Caco-2 (cell line): ENCODE data around the gene SELENOH. TPM values are rescaled to one million over a fixed set of nuclear protein-coding genes. Genes with fewer than 3 reads are reported as not detected.

Experiments used
- BruUV-seq: library from RNA; stranded (reverse); fragments of 400-500 nt; replicated peaks from 2 replicates; lab custom pipeline; 2021; lab: Mats Ljungman, UMichigan
- CTCF ChIA-PET: fragments of 300-600 bp; sonication (Branson Sonifier 250); formaldehyde crosslinking; loops from one replicate; lab custom pipeline; 2022; ENCODE audit warnings: antibody characterized with exemption; lab: Charles Lee
- POLR2A ChIA-PET: fragments of 300-600 bp; sonication (Branson Sonifier 250); formaldehyde crosslinking; loops from one replicate; lab custom pipeline; 2022; ENCODE audit warnings: antibody characterized with exemption; lab: Charles Lee
- DNase-seq, 2 experiments: peaks; one replicate each; pipeline versions ENCODE4 v3.0.0 to v3.0.0-alpha.2; 2020 to 2022
- H3K27me3 ChIP-seq: replicated peaks from 2 replicates; pipeline ENCODE4 v1.6.0; 2011; ENCODE audit warnings: low read length; ENCODE audit not compliant: control insufficient read depth, insufficient read depth
- H3K36me3 ChIP-seq: 2 replicates; pipeline ENCODE4 v1.5.1; 2011; ENCODE audit warnings: low read length; ENCODE audit not compliant: control insufficient read depth, insufficient read depth
- H3K4me1 ChIP-seq: fragments of 250-450 bp; sonication (Bioruptor Pico); 2 replicates; pipeline ENCODE4 v1.5.1; 2020; ENCODE audit warnings: mild to moderate bottlenecking
- H3K4me3 ChIP-seq: 2 replicates; pipeline ENCODE4 v1.5.1; 2011; ENCODE audit warnings: low read depth, mild to moderate bottlenecking, control low read depth, low read length
- H3K9me3 ChIP-seq: fragments of 250-450 bp; sonication (Bioruptor Pico); 2 replicates; pipeline ENCODE4 v1.5.1; 2020; ENCODE audit warnings: mild to moderate bottlenecking, moderate library complexity
- H3K27ac Mint-ChIP-seq: one replicate; pipeline ENCODE4 v1.8.0; 2022; ENCODE audit warnings: mixed read lengths; ENCODE audit not compliant: unreplicated experiment
- H3K27me3 Mint-ChIP-seq: one replicate; pipeline ENCODE4 v1.8.0; 2022; ENCODE audit warnings: mixed read lengths; ENCODE audit not compliant: insufficient read depth, unreplicated experiment
- H3K36me3 Mint-ChIP-seq: one replicate; pipeline ENCODE4 v1.8.0; 2022; ENCODE audit warnings: mild to moderate bottlenecking, mixed read lengths; ENCODE audit not compliant: insufficient read depth, unreplicated experiment
- H3K4me1 Mint-ChIP-seq: one replicate; pipeline ENCODE4 v1.8.0; 2022; ENCODE audit warnings: low read depth, mixed read lengths; ENCODE audit not compliant: unreplicated experiment
- H3K4me3 Mint-ChIP-seq: one replicate; pipeline ENCODE4 v1.8.0; 2022; ENCODE audit warnings: mild to moderate bottlenecking, moderate library complexity, mixed read lengths; ENCODE audit not compliant: unreplicated experiment
- H3K9me3 Mint-ChIP-seq: one replicate; pipeline ENCODE4 v1.8.0; 2022; ENCODE audit warnings: mixed read lengths; ENCODE audit not compliant: unreplicated experiment
- intact Hi-C: fragments of 100-400 bp; cut with micrococcal nuclease; formaldehyde crosslinking; loops from one replicate; pipeline ENCODE4 v1.10.0; 2022; ENCODE audit not compliant: unreplicated experiment
- total RNA-seq: library from RNA; stranded (reverse); gene quantifications from 2 replicates; pipeline ENCODE4 v1.2.3, GENCODE V29; 2022
- TF ChIP-seq, protein P1 (sequence below), 2 experiments: fragments of 200-600 bp in 1 of 2; IDR thresholded peaks; 1 replicate in 1 of 2; 2 replicates in 1 of 2; pipeline versions ENCODE4 v1.5.1 to v1.8.0; 2011 to 2022; ENCODE audit warnings: antibody characterized with exemption in 1 of 2, control low read depth in 1 of 2, inconsistent platforms in 1 of 2, low read depth in 1 of 2, low read length in 1 of 2, mild to moderate bottlenecking in 1 of 2, moderate library complexity in 1 of 2; ENCODE audit not compliant: insufficient read depth in 1 of 2, severe bottlenecking in 1 of 2, unreplicated experiment in 1 of 2

SELENOH gene
- total RNA-seq, 1 experiment from 2014 or later, result 174 TPM

GRCh38 chr11:57775491-57775890, 34.2 kb downstream of the SELENOH start:
- H3K4me1 ChIP-seq, result peaks cover 87% of the 10 kb centered on the region
- Mint-ChIP-seq H3K4me3 (peak overlapping the region; percentile 30), H3K27me3 (no peaks in the 10 kb centered on the region), H3K9me3 (no peaks in the 10 kb centered on the region), H3K4me1 (peaks cover 79% of the 10 kb centered on the region), H3K27ac (peak overlapping the region; percentile 94), H3K36me3 (peaks cover 26% of the 10 kb centered on the region)
- H3K9me3 ChIP-seq, result no peaks in the 10 kb centered on the region
- BruUV-seq, result no TSS peak
- ChIA-PET POLR2A (interaction anchor here (1.4 kb wide), 1 partner anchor 10 kb away, joined by 3 read pairs; no protein-coding TSS in a partner anchor), CTCF (interaction anchor here (1.8 kb wide), 1 partner anchor 14 kb away, joined by 4 read pairs; the partner anchor contains the start of gene CTNND1)
- TF ChIP-seq, protein P1, sequence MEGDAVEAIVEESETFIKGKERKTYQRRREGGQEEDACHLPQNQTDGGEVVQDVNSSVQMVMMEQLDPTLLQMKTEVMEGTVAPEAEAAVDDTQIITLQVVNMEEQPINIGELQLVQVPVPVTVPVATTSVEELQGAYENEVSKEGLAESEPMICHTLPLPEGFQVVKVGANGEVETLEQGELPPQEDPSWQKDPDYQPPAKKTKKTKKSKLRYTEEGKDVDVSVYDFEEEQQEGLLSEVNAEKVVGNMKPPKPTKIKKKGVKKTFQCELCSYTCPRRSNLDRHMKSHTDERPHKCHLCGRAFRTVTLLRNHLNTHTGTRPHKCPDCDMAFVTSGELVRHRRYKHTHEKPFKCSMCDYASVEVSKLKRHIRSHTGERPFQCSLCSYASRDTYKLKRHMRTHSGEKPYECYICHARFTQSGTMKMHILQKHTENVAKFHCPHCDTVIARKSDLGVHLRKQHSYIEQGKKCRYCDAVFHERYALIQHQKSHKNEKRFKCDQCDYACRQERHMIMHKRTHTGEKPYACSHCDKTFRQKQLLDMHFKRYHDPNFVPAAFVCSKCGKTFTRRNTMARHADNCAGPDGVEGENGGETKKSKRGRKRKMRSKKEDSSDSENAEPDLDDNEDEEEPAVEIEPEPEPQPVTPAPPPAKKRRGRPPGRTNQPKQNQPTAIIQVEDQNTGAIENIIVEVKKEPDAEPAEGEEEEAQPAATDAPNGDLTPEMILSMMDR (IDR thresholded peaks at IDR 0.05; ENCODE audit: insufficient read depth in 1 of 2, low read depth in 1 of 2, low read length in 1 of 2, severe bottlenecking in 1 of 2, unreplicated experiment in 1 of 2), result no peak
- no peak overlapping the region for H3K4me3 ChIP-seq
- intact Hi-C loops, result loop anchor here (5.0 kb wide), 1 partner anchor 802 kb away; the partner anchor contains the start of genes LPXN and ZFP91
- H3K36me3 ChIP-seq, result no peaks in the 10 kb centered on the region
- DNase-seq, result no peak
- no peaks in the 10 kb centered on the region for H3K27me3 ChIP-seq

DNA sequence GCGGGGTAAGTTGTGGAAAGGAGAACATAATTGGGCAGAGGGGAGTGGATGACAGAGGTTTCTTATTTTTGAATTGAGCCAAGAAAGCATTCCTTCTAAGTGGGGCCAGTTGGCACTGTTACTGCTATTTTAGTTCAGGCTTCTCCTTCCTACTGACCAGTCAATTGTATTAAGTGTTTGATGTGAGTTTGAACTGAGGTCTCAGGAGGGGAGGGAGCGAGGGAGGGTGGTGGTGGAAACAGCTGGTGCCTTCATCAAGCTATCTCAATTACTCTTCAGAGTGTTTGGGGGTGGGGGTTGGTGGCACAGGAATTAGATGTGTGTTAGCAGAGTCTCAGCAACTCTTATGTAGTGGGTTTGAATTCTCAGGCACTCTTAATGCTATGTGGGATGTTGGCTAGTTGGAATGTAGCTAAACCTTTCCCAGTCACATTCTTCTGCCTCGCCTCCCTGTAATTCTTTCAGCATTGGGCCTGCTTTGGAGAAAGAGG, 34.8 kb downstream of the SELENOH start:
- H3K36me3 Mint-ChIP-seq, result peaks cover 31% of the 10 kb centered on the region
- ChIA-PET POLR2A (interaction anchor here (1.4 kb wide), 1 partner anchor 9 kb away, joined by 3 read pairs; no protein-coding TSS in a partner anchor), CTCF (interaction anchor here (1.6 to 4.6 kb wide), 3 partner anchors 12 to 24 kb away, joined by 4 to 54 read pairs (median 5); partner anchors contain the start of gene CTNND1)
- TF ChIP-seq, protein P1 (IDR thresholded peaks at IDR 0.05; ENCODE audit: insufficient read depth in 1 of 2, low read depth in 1 of 2, low read length in 1 of 2, severe bottlenecking in 1 of 2, unreplicated experiment in 1 of 2), result no peak
- peak overlapping the region; percentile 94 for H3K27ac Mint-ChIP-seq
- DNase-seq, result no peak
- H3K4me1 Mint-ChIP-seq, result peaks cover 81% of the 10 kb centered on the region
- H3K4me3 Mint-ChIP-seq, result peak overlapping the region; percentile 54
- no peaks in the 10 kb centered on the region for H3K27me3 Mint-ChIP-seq
- no TSS peak for BruUV-seq
- H3K36me3 ChIP-seq, result no peaks in the 10 kb centered on the region
- H3K4me1 ChIP-seq, result peaks cover 88% of the 10 kb centered on the region
- H3K4me3 ChIP-seq, result no peak overlapping the region
- no peaks in the 10 kb centered on the region for H3K9me3 Mint-ChIP-seq
- H3K27me3 ChIP-seq, result no peaks in the 10 kb centered on the region
- intact Hi-C loops, result loop anchor here (5.0 kb wide), 1 partner anchor 801 kb away; the partner anchor contains the start of genes LPXN and ZFP91
- H3K9me3 ChIP-seq, result no peaks in the 10 kb centered on the region

DNA sequence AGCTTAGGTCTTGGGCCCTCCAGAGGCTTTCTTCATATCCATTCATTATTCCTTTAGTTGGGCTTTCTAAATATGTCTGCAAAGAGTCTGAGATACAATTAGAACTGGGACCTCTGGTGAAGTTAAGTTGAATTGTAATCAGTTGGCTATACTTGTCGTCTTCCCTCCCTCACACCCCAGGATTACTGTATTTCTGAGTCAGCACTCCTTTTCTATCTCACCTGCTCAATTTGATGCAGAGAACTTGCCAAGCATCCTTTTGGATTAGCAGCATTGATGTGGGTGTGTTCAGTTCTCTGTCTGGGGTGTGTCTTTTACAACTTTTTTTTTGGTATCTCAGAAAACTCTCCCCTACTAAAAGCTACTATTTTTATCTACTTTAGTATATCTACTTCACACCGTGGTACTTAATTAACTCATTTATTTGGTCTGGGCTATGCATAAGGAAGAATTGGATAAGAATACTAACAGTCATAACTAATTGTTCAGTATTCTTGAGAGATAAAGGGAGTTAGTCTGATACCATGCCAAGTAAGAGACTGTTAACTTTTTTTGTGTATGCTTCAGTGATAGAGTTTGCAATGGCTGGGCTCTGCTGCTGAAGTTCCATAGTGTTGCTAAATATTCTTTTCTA, 35.4 kb downstream of the SELENOH start:
- Histone ChIP-seq H3K9me3 (no peaks in the 10 kb centered on the region), H3K4me1 (peaks cover 85% of the 10 kb centered on the region), H3K36me3 (no peaks in the 10 kb centered on the region), H3K4me3 (no peak overlapping the region), H3K27me3 (no peaks in the 10 kb centered on the region)
- ChIA-PET CTCF (interaction anchor here (1.6 to 4.6 kb wide), 3 partner anchors 11 to 24 kb away, joined by 4 to 54 read pairs (median 5); partner anchors contain the start of gene CTNND1), POLR2A (interaction anchor here (1.4 kb wide), 1 partner anchor 8 kb away, joined by 3 read pairs; no protein-coding TSS in a partner anchor)
- Mint-ChIP-seq H3K27ac (peak overlapping the region; percentile 94), H3K27me3 (no peaks in the 10 kb centered on the region), H3K4me1 (peaks cover 82% of the 10 kb centered on the region), H3K9me3 (no peaks in the 10 kb centered on the region), H3K36me3 (peaks cover 37% of the 10 kb centered on the region), H3K4me3 (peak overlapping the region; percentile 54)
- intact Hi-C loops, result loop anchor here (5.0 kb wide), 1 partner anchor 801 kb away; the partner anchor contains the start of genes LPXN and ZFP91
- TF ChIP-seq, protein P1 (IDR thresholded peaks at IDR 0.05; ENCODE audit: insufficient read depth in 1 of 2, low read depth in 1 of 2, low read length in 1 of 2, severe bottlenecking in 1 of 2, unreplicated experiment in 1 of 2), result no peak
- no peak for DNase-seq
- BruUV-seq, result no TSS peak
